Muscle of arm (tissue), 12 donors: Measurements from ENCODE around the gene PHF3. TPM values are rescaled to one million over a fixed set of nuclear protein-coding genes. Genes with fewer than 3 reads are reported as not detected.

Source experiments
- DNase-seq: peaks from one replicate; pipeline ENCODE4 v3.0.0-alpha.2; 2013
- polyA plus RNA-seq, 12 donors: library from polyadenylated mRNA; unstranded; fragments of 120-200 nt; gene quantifications; one replicate each; pipeline ENCODE4 v1.2.1, GENCODE V29; 2013; ENCODE audit not compliant: insufficient read length in 12 of 12

Gene PHF3
- polyA plus RNA-seq, 12 donors, result 34.1 to 51.6 (median 36.9) TPM; not detected in 1

DNA sequence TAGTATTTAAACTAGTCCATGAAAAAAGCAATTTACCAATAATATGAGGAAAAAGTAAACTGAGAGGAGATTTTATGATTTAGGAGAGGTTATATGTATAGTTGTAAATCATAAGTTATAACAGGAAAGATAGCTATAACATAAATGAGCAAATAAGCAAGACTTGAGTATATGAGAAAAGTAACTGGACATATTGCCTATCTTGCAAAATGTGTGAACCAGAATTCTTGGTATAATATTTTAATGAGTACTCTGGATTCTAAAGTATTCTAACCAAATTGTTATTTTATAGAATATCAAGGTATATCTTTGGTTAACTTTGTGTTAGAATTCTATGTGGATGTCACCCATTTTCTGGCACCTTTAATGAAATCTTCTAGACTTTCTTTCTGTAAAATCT, 124.6 kb downstream of the PHF3 start:
- DNase-seq, result no peak

DNA sequence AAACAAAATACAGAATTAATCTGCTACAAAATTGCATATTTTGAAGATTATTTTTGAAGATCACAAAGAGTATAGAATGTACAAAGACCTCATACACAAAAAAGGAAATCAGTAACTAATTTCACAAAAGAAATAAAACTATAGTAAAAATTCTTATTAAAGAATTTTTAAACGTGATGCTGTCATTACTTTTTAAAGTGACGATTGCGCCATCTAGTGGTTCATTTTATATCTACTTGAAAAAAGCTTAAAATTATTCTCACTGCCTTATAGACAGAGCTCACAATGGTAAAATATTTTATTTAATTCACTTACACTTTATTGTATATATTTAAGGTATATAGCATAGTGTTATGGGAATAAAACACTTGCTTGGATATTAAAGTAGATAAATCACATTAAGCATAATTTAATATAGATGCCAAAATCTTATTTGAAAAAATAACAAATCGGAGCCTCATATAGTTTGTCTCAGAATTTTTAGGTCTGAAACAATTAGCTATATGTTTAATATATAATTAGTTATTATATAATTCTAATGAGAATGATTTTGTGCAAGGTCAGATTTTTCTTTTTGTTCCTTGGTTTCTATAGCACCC, 128.8 kb downstream of the PHF3 start:
- DNase-seq, result peak; percentile 52

Other genes with a start within 250 kb of the PHF3 start
- gene PTP4A1, start 63.3 kb upstream of the PHF3 start, polyA plus RNA-seq, result 10 to 100 TPM in 11 of 12 donors, not detected in 1; 24.8 to 50.9 (median 31.3) TPM